Measurements from ENCODE around the gene SMCR8. TPM values are rescaled to one million over a fixed set of nuclear protein-coding genes. Genes with fewer than 3 reads are reported as not detected.
A peak's percentile ranks its signal among the peaks of the same experiment; 100 is the strongest.
"Not testable (repeated sequence)": the region's sequence is repeated elsewhere in the genome, so short reads cannot be mapped to it uniquely, and the experiment has no call there.

Gene SMCR8
- total and polyA plus RNA-seq, 5 donors = 5.3 to 13.3 (median 11.1) TPM

GRCh38 chr17:18327093-18327492 is 12.0 kb downstream of the SMCR8 start:
- no peak overlapping the region for H3K4me3 ChIP-seq (ENCODE audit: low read length)
- no peaks in the 10 kb centered on the region for H3K27me3 ChIP-seq (ENCODE audit: control insufficient read depth, insufficient read depth)
- H3K27ac ChIP-seq (ENCODE audit: low read length) = no peak overlapping the region
- H3K4me1 ChIP-seq (ENCODE audit: control insufficient read depth, insufficient read depth, low read length) = no peaks in the 10 kb centered on the region
- DNase-seq = no peak
- WGBS = 66% methylated on average over 2 of the region's 2 CpGs
- intact Hi-C loops (cut with DNase I) = no loop called here
- no peak for ATAC-seq
- no peaks in the 10 kb centered on the region for H3K9me3 ChIP-seq (ENCODE audit: control insufficient read depth, low read length)

- Histone ChIP-seq H3K27ac (ENCODE audit: low read length) (no peak overlapping the region), H3K9me3 (ENCODE audit: control insufficient read depth, low read length) (no peaks in the 10 kb centered on the region), H3K4me1 (ENCODE audit: control insufficient read depth, insufficient read depth, low read length) (no peaks in the 10 kb centered on the region), H3K4me3 (ENCODE audit: low read length) (no peak overlapping the region), H3K27me3 (ENCODE audit: control insufficient read depth, insufficient read depth) (no peaks in the 10 kb centered on the region)
- ATAC-seq (no peak), DNase-seq (no peak)
- intact Hi-C loops (cut with DNase I) = no loop called here
- WGBS = 91% methylated on average over 10 of the region's 10 CpGs
Observed at GRCh38 chr17:18327556-18327955, 12.5 kb downstream of the SMCR8 start.

GRCh38 chr17:18328643-18329204 is 13.6 kb downstream of the SMCR8 start:
- 93% methylated on average over 9 of the region's 9 CpGs for WGBS
- DNase-seq = no peak
- Histone ChIP-seq H3K4me1 (ENCODE audit: control insufficient read depth, insufficient read depth, low read length) (no peaks in the 10 kb centered on the region), H3K27ac (ENCODE audit: low read length) (no peak overlapping the region), H3K27me3 (ENCODE audit: control insufficient read depth, insufficient read depth) (no peaks in the 10 kb centered on the region), H3K4me3 (ENCODE audit: low read length) (no peak overlapping the region), H3K9me3 (ENCODE audit: control insufficient read depth, low read length) (no peaks in the 10 kb centered on the region)
- intact Hi-C loops (cut with DNase I) = no loop called here
- ATAC-seq = no peak

GRCh38 chr17:18331879-18332278 is 16.8 kb downstream of the SMCR8 start:
- Histone ChIP-seq H3K27me3 (ENCODE audit: control insufficient read depth, insufficient read depth) (no peaks in the 10 kb centered on the region), H3K9me3 (ENCODE audit: control insufficient read depth, low read length) (no peaks in the 10 kb centered on the region), H3K4me1 (ENCODE audit: control insufficient read depth, insufficient read depth, low read length) (no peaks in the 10 kb centered on the region), H3K4me3 (ENCODE audit: low read length) (no peak overlapping the region), H3K27ac (ENCODE audit: low read length) (no peak overlapping the region)
- no peak for ATAC-seq
- intact Hi-C loops (cut with DNase I) = no loop called here
- 88% methylated on average over 9 of the region's 9 CpGs for WGBS
- DNase-seq = no peak

- no peaks in the 10 kb centered on the region for H3K9me3 ChIP-seq (ENCODE audit: control insufficient read depth, low read length)
- H3K4me1 ChIP-seq (ENCODE audit: control insufficient read depth, insufficient read depth, low read length) = no peaks in the 10 kb centered on the region
- 90% methylated on average over 4 of the region's 4 CpGs for WGBS
- intact Hi-C loops (cut with DNase I) = no loop called here
- H3K27me3 ChIP-seq (ENCODE audit: control insufficient read depth, insufficient read depth) = no peaks in the 10 kb centered on the region
- DNase-seq (no peak), ATAC-seq (no peak)
- no peak overlapping the region for H3K4me3 ChIP-seq (ENCODE audit: low read length)
- H3K27ac ChIP-seq (ENCODE audit: low read length) = no peak overlapping the region
Observed at GRCh38 chr17:18332909-18333489, 17.9 kb downstream of the SMCR8 start.

- H3K27me3 ChIP-seq (ENCODE audit: control insufficient read depth, insufficient read depth) = not testable (repeated sequence)
Observed at GRCh38 chr17:18338158-18338557, 23.1 kb downstream of the SMCR8 start.

GRCh38 chr17:18339933-18340332 is 24.8 kb downstream of the SMCR8 start:
- Histone ChIP-seq H3K4me3 (ENCODE audit: low read length) (no peak overlapping the region), H3K4me1 (ENCODE audit: control insufficient read depth, insufficient read depth, low read length) (no peaks in the 10 kb centered on the region), H3K9me3 (ENCODE audit: control insufficient read depth, low read length) (no peaks in the 10 kb centered on the region), H3K27me3 (ENCODE audit: control insufficient read depth, insufficient read depth) (no peaks in the 10 kb centered on the region), H3K27ac (ENCODE audit: low read length) (no peak overlapping the region)
- intact Hi-C loops (cut with DNase I) = no loop called here
- 99% methylated on average over 13 of the region's 13 CpGs for WGBS
- ATAC-seq (no peak), DNase-seq (no peak)

More at GRCh38 chr17:18338158-18338557, 23.1 kb downstream of the SMCR8 start:
- H3K27ac ChIP-seq (ENCODE audit: low read length); ATAC-seq; H3K9me3 ChIP-seq (ENCODE audit: control insufficient read depth, low read length); intact Hi-C loops (cut with DNase I); H3K4me3 ChIP-seq (ENCODE audit: low read length); DNase-seq; H3K4me1 ChIP-seq (ENCODE audit: control insufficient read depth, insufficient read depth, low read length): not testable (repeated sequence)
- whole genome bisulfite sequencing = 96% methylated on average over 25 of the region's 25 CpGs

GRCh38 chr17:18344021-18344420 is 28.9 kb downstream of the SMCR8 start:
- DNase-seq = no peak
- ATAC-seq = no peak
- Histone ChIP-seq H3K27me3 (ENCODE audit: control insufficient read depth, insufficient read depth) (no peaks in the 10 kb centered on the region), H3K9me3 (ENCODE audit: control insufficient read depth, low read length) (no peaks in the 10 kb centered on the region), H3K27ac (ENCODE audit: low read length) (no peak overlapping the region), H3K4me3 (ENCODE audit: low read length) (no peak overlapping the region), H3K4me1 (ENCODE audit: control insufficient read depth, insufficient read depth, low read length) (no peaks in the 10 kb centered on the region)
- 94% methylated on average over 5 of the region's 5 CpGs for whole genome bisulfite sequencing
- intact Hi-C loops (cut with DNase I) = no loop called here

- intact Hi-C loops (cut with DNase I) = no loop called here
- H3K27ac ChIP-seq (ENCODE audit: low read length) = no peak overlapping the region
- H3K4me1 ChIP-seq (ENCODE audit: control insufficient read depth, insufficient read depth, low read length) = no peaks in the 10 kb centered on the region
- no peaks in the 10 kb centered on the region for H3K27me3 ChIP-seq (ENCODE audit: control insufficient read depth, insufficient read depth)
- 94% methylated on average over 6 of the region's 6 CpGs for WGBS
- H3K9me3 ChIP-seq (ENCODE audit: control insufficient read depth, low read length) = no peaks in the 10 kb centered on the region
- H3K4me3 ChIP-seq (ENCODE audit: low read length) = no peak overlapping the region
- no peak for ATAC-seq
- DNase-seq = no peak
Observed at GRCh38 chr17:18353541-18353940, 38.4 kb downstream of the SMCR8 start.

- H3K27me3 ChIP-seq (ENCODE audit: control insufficient read depth, insufficient read depth) = no peaks in the 10 kb centered on the region
- H3K4me3 ChIP-seq (ENCODE audit: low read length) = no peak overlapping the region
- H3K27ac ChIP-seq (ENCODE audit: low read length) = no peak overlapping the region
- peak; percentile 31 to 69 for ATAC-seq
- no peaks in the 10 kb centered on the region for H3K4me1 ChIP-seq (ENCODE audit: control insufficient read depth, insufficient read depth, low read length)
- H3K9me3 ChIP-seq (ENCODE audit: control insufficient read depth, low read length) = no peaks in the 10 kb centered on the region
- WGBS = 83% methylated on average over 10 of the region's 10 CpGs
- DNase-seq = no peak
- intact Hi-C loops (cut with DNase I) = no loop called here
Observed at GRCh38 chr17:18356624-18357023, 41.5 kb downstream of the SMCR8 start.

- H3K4me3 ChIP-seq (ENCODE audit: low read length) = no peak overlapping the region
- DNase-seq (no peak), ATAC-seq (no peak)
- no peak overlapping the region for H3K27ac ChIP-seq (ENCODE audit: low read length)
- no peaks in the 10 kb centered on the region for H3K4me1 ChIP-seq (ENCODE audit: control insufficient read depth, insufficient read depth, low read length)
- H3K27me3 ChIP-seq (ENCODE audit: control insufficient read depth, insufficient read depth) = no peaks in the 10 kb centered on the region
- WGBS = 89% methylated on average over 8 of the region's 8 CpGs
- no peaks in the 10 kb centered on the region for H3K9me3 ChIP-seq (ENCODE audit: control insufficient read depth, low read length)
- intact Hi-C loops (cut with DNase I) = no loop called here
Observed at GRCh38 chr17:18360518-18360917, 45.4 kb downstream of the SMCR8 start.
